GM19324 (cell line): ENCODE data around the gene MYPN.

Source experiments
- ATAC-seq: cut with Tn5 transposase; IDR thresholded peaks from one replicate; pipeline ENCODE4 v1.9.1; 2021; ENCODE audit warnings: mild to moderate bottlenecking, moderate library complexity; ENCODE audit not compliant: unreplicated experiment, low FRiP score

Gene MYPN

GRCh38 chr10:68087685-68088401 lies 21.4 kb upstream of the MYPN start:
- no peak for ATAC-seq

- ATAC-seq = no peak
Observed at GRCh38 chr10:68088740-68089139, 20.5 kb upstream of the MYPN start.

GRCh38 chr10:68090586-68090985 lies 18.7 kb upstream of the MYPN start:
- ATAC-seq = no peak

GRCh38 chr10:68092512-68092911 lies 16.8 kb upstream of the MYPN start:
- no peak for ATAC-seq

- ATAC-seq = no peak
Observed at GRCh38 chr10:68095153-68095552, 14.1 kb upstream of the MYPN start.

GRCh38 chr10:68096913-68097516 lies 12.3 kb upstream of the MYPN start:
- no peak for ATAC-seq

GRCh38 chr10:68099736-68100135 lies 9.6 kb upstream of the MYPN start:
- no peak for ATAC-seq

GRCh38 chr10:68101066-68101465 lies 8.2 kb upstream of the MYPN start:
- ATAC-seq = no peak

- ATAC-seq = no peak
Observed at GRCh38 chr10:68103261-68103878, 5.9 kb upstream of the MYPN start.

GRCh38 chr10:68103901-68104300 lies 5.4 kb upstream of the MYPN start:
- no peak for ATAC-seq

- ATAC-seq = no peak
Observed at GRCh38 chr10:68105820-68106219, 3.5 kb upstream of the MYPN start.

- ATAC-seq = no peak
Observed at GRCh38 chr10:68106656-68107055, 2.6 kb upstream of the MYPN start.

- ATAC-seq = no peak
Observed at GRCh38 chr10:68107651-68108050, 1.6 kb upstream of the MYPN start.

GRCh38 chr10:68108051-68108450 lies 1.2 kb upstream of the MYPN start:
- no peak for ATAC-seq

GRCh38 chr10:68108653-68109052 lies 635 bp upstream of the MYPN start:
- ATAC-seq = no peak

- no peak for ATAC-seq
Observed at GRCh38 chr10:68110027-68110426, 739 bp downstream of the MYPN start.

- ATAC-seq = no peak
Observed at GRCh38 chr10:68111584-68111983, 2.3 kb downstream of the MYPN start.

- ATAC-seq = no peak
Observed at GRCh38 chr10:68112837-68113236, 3.5 kb downstream of the MYPN start.

GRCh38 chr10:68118657-68119056 lies 9.4 kb downstream of the MYPN start:
- no peak for ATAC-seq

- no peak for ATAC-seq
Observed at GRCh38 chr10:68121020-68121743, 11.9 kb downstream of the MYPN start.

- ATAC-seq = no peak
Observed at GRCh38 chr10:68121852-68122251, 12.6 kb downstream of the MYPN start.
